Natural killer cell (primary cell): Measurements from ENCODE around the gene TPGS1. TPM values are rescaled to one million over a fixed set of nuclear protein-coding genes. Genes with fewer than 3 reads are reported as not detected.

Experiments
- ATAC-seq, 3 donors: fragments of 150-1000 bp in 2 of 3; fragments of 200-7000 bp in 1 of 3; cut with Tn5 transposase; 1 replicate in 1 of 3; 2 replicates in 2 of 3; pipeline ENCODE4 v1.10.0; 2021; ENCODE audit warnings: mild to moderate bottlenecking in 2 of 3, moderate library complexity in 2 of 3
- DNase-seq, 2 donors: peaks; one replicate each; pipeline versions ENCODE4 v3.0.0 to v3.0.0-alpha.2; 2013 to 2021; ENCODE audit warnings: mixed read lengths in 1 of 2
- H3K27ac ChIP-seq: one replicate; pipeline ENCODE4 v1.5.1; 2013; ENCODE audit warnings: mild to moderate bottlenecking, low read length
- H3K27me3 ChIP-seq: one replicate; pipeline ENCODE4 v1.6.1; 2013; ENCODE audit warnings: low read length; ENCODE audit not compliant: control insufficient read depth, insufficient read depth
- H3K36me3 ChIP-seq: one replicate; pipeline ENCODE4 v1.6.1; 2013; ENCODE audit warnings: low read length; ENCODE audit not compliant: control insufficient read depth, insufficient read depth
- H3K4me1 ChIP-seq: one replicate; pipeline ENCODE4 v1.6.1; 2013; ENCODE audit warnings: low read length; ENCODE audit not compliant: control insufficient read depth, insufficient read depth
- H3K4me3 ChIP-seq: one replicate; pipeline ENCODE4 v1.5.1; 2013; ENCODE audit warnings: low read length
- H3K9me3 ChIP-seq: one replicate; pipeline ENCODE4 v1.6.1; 2013; ENCODE audit warnings: low read length; ENCODE audit not compliant: control insufficient read depth, insufficient read depth
- H3K27ac Mint-ChIP-seq, 2 donors: one replicate each; pipeline ENCODE4 v1.8.0; 2022; ENCODE audit warnings: mild to moderate bottlenecking in 2 of 2, mixed read lengths in 2 of 2, moderate library complexity in 1 of 2
- H3K27me3 Mint-ChIP-seq, 2 donors: one replicate each; pipeline ENCODE4 v1.8.0; 2022; ENCODE audit warnings: low read depth in 2 of 2, mixed read lengths in 2 of 2
- H3K36me3 Mint-ChIP-seq: one replicate; pipeline ENCODE4 v1.8.0; 2022; ENCODE audit warnings: mixed read lengths
- H3K4me1 Mint-ChIP-seq, 2 donors: one replicate each; pipeline ENCODE4 v1.8.0; 2022; ENCODE audit warnings: mixed read lengths in 2 of 2
- H3K4me3 Mint-ChIP-seq: one replicate; pipeline ENCODE4 v1.8.0; 2022; ENCODE audit warnings: mild to moderate bottlenecking, moderate library complexity, mixed read lengths
- H3K9me3 Mint-ChIP-seq, 2 donors: one replicate each; pipeline ENCODE4 v1.8.0; 2022; ENCODE audit warnings: mixed read lengths in 2 of 2
- CTCF ChIP-seq: fragments of 200-600 bp; IDR thresholded peaks from one replicate; pipeline ENCODE4 v1.8.0; 2022; ENCODE audit warnings: antibody characterized with exemption
- WGBS: methylation state at CpG from one replicate; pipeline ENCODE4 v1.1.7; 2013; ENCODE audit warnings: missing lambda C conversion rate; ENCODE audit not compliant: insufficient coverage; 5-methylcytosine and 5-hydroxymethylcytosine counted together
- intact Hi-C: fragments of 100-400 bp; cut with micrococcal nuclease; formaldehyde crosslinking; loops from one replicate; pipeline ENCODE4 v1.14.2; 2022
- total RNA-seq, 4 donors: library from RNA; stranded (reverse); fragments of 120-200 nt in 1 of 4; gene quantifications; one replicate each; pipeline versions ENCODE4 v1.2.3 to v1.2.4, GENCODE V29; 2013 to 2022

Gene TPGS1
- total RNA-seq, 3 donors from 2014 or later (not counting 1 experiment from before 2014, with no cell fraction given): 18.7 to 20.6 (median 18.9) TPM

- Mint-ChIP-seq H3K4me1 (peaks cover 20 to 44% of the 10 kb centered on the region in 2 donors), H3K27ac (peak overlapping the region; percentile 96 to 98), H3K9me3 (no peaks in the 10 kb centered on the region), H3K4me3 (peak overlapping the region; percentile 96), H3K27me3 (no peaks in the 10 kb centered on the region), H3K36me3 (no peaks in the 10 kb centered on the region)
- no peaks in the 10 kb centered on the region for H3K9me3 ChIP-seq
- under 1% methylated on average over 48 of the region's 48 CpGs for WGBS
- DNase-seq (peak; percentile 91 to 99), ATAC-seq (peak; percentile 52 to 79 (median 62))
- TF ChIP-seq CTCF: peak; percentile 93
- H3K4me3 ChIP-seq: peak overlapping the region; percentile 68
- intact Hi-C loops: loop anchor here (2.0 kb wide), 1 partner anchor 18 kb away; no protein-coding TSS in a partner anchor
- H3K4me1 ChIP-seq: peaks cover 47% of the 10 kb centered on the region
- H3K36me3 ChIP-seq: no peaks in the 10 kb centered on the region
- no peaks in the 10 kb centered on the region for H3K27me3 ChIP-seq
- peak overlapping the region; percentile 97 for H3K27ac ChIP-seq
Measured at GRCh38 chr19:506404-507285, 652 bp upstream of the TPGS1 start.

- no peaks in the 10 kb centered on the region for H3K36me3 ChIP-seq
- Mint-ChIP-seq H3K27ac (peak overlapping the region; percentile 96 to 98), H3K27me3 (no peaks in the 10 kb centered on the region), H3K9me3 (no peaks in the 10 kb centered on the region), H3K4me3 (peak overlapping the region; percentile 96), H3K36me3 (no peaks in the 10 kb centered on the region), H3K4me1 (peaks cover 23 to 53% of the 10 kb centered on the region in 2 donors)
- H3K9me3 ChIP-seq: no peaks in the 10 kb centered on the region
- 71% methylated on average over 32 of the region's 32 CpGs for WGBS
- intact Hi-C loops: no loop called here
- ATAC-seq (no peak), DNase-seq (no peak)
- H3K27ac ChIP-seq: peak overlapping the region; percentile 97
- H3K4me3 ChIP-seq: peak overlapping the region; percentile 68
- no peak for TF ChIP-seq CTCF
- no peaks in the 10 kb centered on the region for H3K27me3 ChIP-seq
- H3K4me1 ChIP-seq: peaks cover 62% of the 10 kb centered on the region
Measured at GRCh38 chr19:508204-509150, 1.2 kb downstream of the TPGS1 start.

- peaks cover 62% of the 10 kb centered on the region for H3K4me1 ChIP-seq
- Mint-ChIP-seq H3K4me1 (peaks cover 23 to 56% of the 10 kb centered on the region in 2 donors), H3K9me3 (no peaks in the 10 kb centered on the region), H3K36me3 (no peaks in the 10 kb centered on the region), H3K27ac (peak overlapping the region; percentile 99 to 100), H3K4me3 (peak overlapping the region; percentile 98), H3K27me3 (no peaks in the 10 kb centered on the region)
- ATAC-seq: peak; percentile 46 to 75 (median 53)
- TF ChIP-seq CTCF: peak; percentile 100
- H3K36me3 ChIP-seq: no peaks in the 10 kb centered on the region
- peak; percentile 95 to 98 for DNase-seq
- no peaks in the 10 kb centered on the region for H3K27me3 ChIP-seq
- intact Hi-C loops: loop anchor here (1.0 to 5.0 kb wide), 4 partner anchors 22 to 152 kb away; partner anchors contain the start of gene RNF126
- WGBS: 2% methylated on average over 20 of the region's 21 CpGs
- H3K27ac ChIP-seq: peak overlapping the region; percentile 98
- H3K9me3 ChIP-seq: no peaks in the 10 kb centered on the region
- H3K4me3 ChIP-seq: peak overlapping the region; percentile 48
Measured at GRCh38 chr19:510606-511100, 3.4 kb downstream of the TPGS1 start.
